SK-N-SH (cell line): ENCODE results near the gene GPX1.

Source experiments
- FOXM1 ChIP-seq: IDR thresholded peaks from 2 replicates; pipeline ENCODE4 v1.4.0; 2012; ENCODE audit warnings: low read depth, mild to moderate bottlenecking
- POLR2AphosphoS5 ChIP-seq: IDR thresholded peaks from 2 replicates; pipeline ENCODE4 v1.6.1; 2012; ENCODE audit warnings: low read depth, low read length
- YY1 ChIP-seq: IDR thresholded peaks from 2 replicates; pipeline ENCODE4 v1.4.0; 2012; ENCODE audit warnings: low read depth, mild to moderate bottlenecking
- TF ChIP-seq, protein P1 (sequence below): fragments of 200-600 bp; sonication (generic); IDR thresholded peaks from 2 replicates; pipeline ENCODE4 v1.6.1; 2017; ENCODE audit warnings: antibody characterized with exemption, mild to moderate bottlenecking, moderate library complexity

DNA sequence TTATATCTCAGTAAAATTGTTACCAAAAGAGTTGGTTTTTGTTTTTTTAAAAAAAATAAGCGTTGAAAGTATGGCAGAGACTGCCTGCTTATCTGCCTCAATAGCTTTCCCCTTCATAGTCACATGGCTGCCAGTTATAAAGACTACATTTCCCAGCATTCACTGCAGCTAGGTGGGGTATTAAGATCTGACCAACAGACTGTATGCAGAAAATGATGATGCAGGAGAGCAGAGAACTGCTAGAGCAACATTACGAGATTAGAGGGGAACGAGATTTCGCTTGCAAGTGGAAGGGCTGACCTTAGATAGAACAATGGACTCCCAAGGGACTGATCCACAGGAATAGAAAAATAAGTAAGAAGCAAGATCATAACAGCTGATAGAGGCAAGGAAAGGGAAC is 39.3 kb upstream of the GPX1 start:
- TF ChIP-seq POLR2AphosphoS5 (no peak), FOXM1 (no peak), YY1 (peak; percentile 78; the same call in 1 of the 2 replicates)
- TF ChIP-seq, protein P1, sequence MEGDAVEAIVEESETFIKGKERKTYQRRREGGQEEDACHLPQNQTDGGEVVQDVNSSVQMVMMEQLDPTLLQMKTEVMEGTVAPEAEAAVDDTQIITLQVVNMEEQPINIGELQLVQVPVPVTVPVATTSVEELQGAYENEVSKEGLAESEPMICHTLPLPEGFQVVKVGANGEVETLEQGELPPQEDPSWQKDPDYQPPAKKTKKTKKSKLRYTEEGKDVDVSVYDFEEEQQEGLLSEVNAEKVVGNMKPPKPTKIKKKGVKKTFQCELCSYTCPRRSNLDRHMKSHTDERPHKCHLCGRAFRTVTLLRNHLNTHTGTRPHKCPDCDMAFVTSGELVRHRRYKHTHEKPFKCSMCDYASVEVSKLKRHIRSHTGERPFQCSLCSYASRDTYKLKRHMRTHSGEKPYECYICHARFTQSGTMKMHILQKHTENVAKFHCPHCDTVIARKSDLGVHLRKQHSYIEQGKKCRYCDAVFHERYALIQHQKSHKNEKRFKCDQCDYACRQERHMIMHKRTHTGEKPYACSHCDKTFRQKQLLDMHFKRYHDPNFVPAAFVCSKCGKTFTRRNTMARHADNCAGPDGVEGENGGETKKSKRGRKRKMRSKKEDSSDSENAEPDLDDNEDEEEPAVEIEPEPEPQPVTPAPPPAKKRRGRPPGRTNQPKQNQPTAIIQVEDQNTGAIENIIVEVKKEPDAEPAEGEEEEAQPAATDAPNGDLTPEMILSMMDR: no peak
